Astrocyte of the spinal cord (primary cell): ENCODE data around the gene SIX3.

ENCODE experiments used
- DNase-seq: peaks from one replicate; pipeline ENCODE4 v3.0.0; 2011; ENCODE audit warnings: low read depth, low spot score
- H3K4me3 ChIP-seq: 2 replicates; pipeline ENCODE4 v1.5.1; 2011; ENCODE audit warnings: low read depth, mild to moderate bottlenecking, low read length, moderate library complexity
- CTCF ChIP-seq: IDR thresholded peaks from 2 replicates; pipeline ENCODE4 v1.5.1; 2012; ENCODE audit warnings: low read depth, mild to moderate bottlenecking, low read length, inconsistent platforms
- in situ Hi-C: cut with HindIII; loops from 2 replicates; pipeline ENCODE4 v1.10.0; 2017; ENCODE audit warnings: low sequenced_read_pairs

The SIX3 gene

GRCh38 chr2:44930274-44931197, 11.0 kb upstream of the SIX3 start:
- no peak for DNase-seq
- no peak overlapping the region for H3K4me3 ChIP-seq
- no peak for TF ChIP-seq CTCF
- in situ Hi-C loops: no loop called here

GRCh38 chr2:44931198-44931780, 10.2 kb upstream of the SIX3 start:
- DNase-seq: no peak
- no peak for TF ChIP-seq CTCF
- H3K4me3 ChIP-seq: no peak overlapping the region
- in situ Hi-C loops: no loop called here

GRCh38 chr2:44932079-44932478, 9.4 kb upstream of the SIX3 start:
- H3K4me3 ChIP-seq: no peak overlapping the region
- no peak for TF ChIP-seq CTCF
- in situ Hi-C loops: no loop called here
- no peak for DNase-seq

GRCh38 chr2:44932564-44933392, 8.7 kb upstream of the SIX3 start:
- no peak for TF ChIP-seq CTCF
- DNase-seq: no peak
- H3K4me3 ChIP-seq: no peak overlapping the region
- in situ Hi-C loops: no loop called here

GRCh38 chr2:44933434-44933951, 8.0 kb upstream of the SIX3 start:
- TF ChIP-seq CTCF: no peak
- no peak overlapping the region for H3K4me3 ChIP-seq
- in situ Hi-C loops: no loop called here
- DNase-seq: no peak
